DMS153 treated with DMSO at 0.1 percent for 48 hours (cell line): Measurements from ENCODE around the gene KLHL29.
"Not testable (repeated sequence)": the region's sequence is repeated elsewhere in the genome, so short reads cannot be mapped to it uniquely, and the experiment has no call there.

Experiments used
- DNase-seq: peaks from one replicate; lab custom pipeline; 2025; ENCODE audit not compliant: unreplicated experiment; lab: John Stamatoyannopoulos, UW

KLHL29 gene

DNA sequence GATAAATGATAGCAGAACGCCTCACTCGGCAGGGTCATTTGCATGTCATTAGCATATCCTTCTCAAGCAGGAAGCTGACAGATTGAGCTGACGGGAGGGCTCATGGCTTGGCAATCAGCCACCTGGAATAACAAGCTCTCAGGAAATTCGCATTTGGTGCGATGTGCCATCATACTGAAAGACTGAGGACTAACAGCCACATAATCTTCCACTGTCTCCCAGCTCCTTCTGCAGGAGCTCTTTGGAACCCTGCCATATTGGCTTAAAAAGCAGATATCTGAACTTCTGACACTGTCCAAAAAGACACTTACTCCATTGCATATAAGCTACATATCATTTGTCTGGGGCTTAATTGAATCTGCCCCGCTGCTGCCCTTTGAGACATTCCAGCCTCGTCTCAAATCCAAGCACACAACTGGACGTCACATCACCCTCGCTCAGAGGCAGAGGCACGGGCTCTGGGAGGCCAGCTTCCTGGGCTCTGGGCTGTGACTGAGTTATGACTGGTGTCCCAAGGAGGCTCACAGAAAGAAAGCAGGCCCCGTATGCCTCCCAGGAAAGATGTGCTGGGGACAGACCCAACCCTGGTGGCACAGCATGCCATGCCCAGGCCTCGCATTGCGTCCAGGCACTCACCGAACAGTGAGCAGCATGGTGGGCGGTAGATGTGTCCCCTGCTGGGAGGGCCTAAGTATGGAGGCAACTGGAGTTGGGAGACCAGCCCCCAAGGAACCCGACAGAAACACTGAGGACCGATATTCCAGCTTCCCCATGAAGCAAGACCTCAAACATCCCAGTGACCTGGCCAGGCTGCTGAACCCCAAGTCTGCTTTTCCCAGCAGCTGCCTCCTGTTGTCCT lies 314.0 kb downstream of the KLHL29 start:
- DNase-seq = no peak

DNA sequence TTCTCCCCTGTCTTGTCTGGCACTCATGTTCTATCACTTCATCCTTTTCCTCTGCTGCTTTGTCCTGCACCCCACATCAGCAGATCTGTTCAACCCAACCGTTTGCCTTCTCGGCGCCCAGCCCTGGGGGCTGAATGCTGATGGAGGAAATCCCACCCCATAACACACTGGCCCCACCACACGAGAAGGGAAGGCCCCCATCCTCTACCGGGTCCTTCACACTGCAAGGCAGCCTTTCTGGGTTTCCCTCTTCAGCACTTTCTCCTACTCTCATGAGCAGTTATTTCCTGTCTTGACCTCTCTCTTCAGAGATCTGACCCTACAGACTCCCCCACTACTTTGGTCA lies 314.6 kb downstream of the KLHL29 start:
- DNase-seq = no peak

DNA sequence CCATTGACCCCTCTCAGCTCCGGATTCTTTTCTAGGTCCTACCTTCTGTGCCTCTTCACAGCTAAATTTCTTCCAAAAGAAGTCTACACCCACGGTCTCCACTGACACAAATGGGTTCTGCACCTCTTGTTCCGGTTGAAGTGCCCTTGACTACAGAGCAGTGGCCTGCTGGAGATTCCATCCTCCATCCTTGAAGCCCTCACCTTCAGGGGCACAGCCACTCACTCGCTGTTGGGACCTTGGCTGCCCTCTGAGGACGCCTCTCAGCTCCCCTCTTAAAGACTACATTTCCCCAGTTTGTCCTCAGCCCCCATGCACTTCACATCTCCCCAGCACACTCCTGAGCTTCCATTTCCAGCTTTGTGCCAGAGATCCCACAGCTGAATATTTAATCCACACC lies 315.6 kb downstream of the KLHL29 start:
- no peak for DNase-seq

DNA sequence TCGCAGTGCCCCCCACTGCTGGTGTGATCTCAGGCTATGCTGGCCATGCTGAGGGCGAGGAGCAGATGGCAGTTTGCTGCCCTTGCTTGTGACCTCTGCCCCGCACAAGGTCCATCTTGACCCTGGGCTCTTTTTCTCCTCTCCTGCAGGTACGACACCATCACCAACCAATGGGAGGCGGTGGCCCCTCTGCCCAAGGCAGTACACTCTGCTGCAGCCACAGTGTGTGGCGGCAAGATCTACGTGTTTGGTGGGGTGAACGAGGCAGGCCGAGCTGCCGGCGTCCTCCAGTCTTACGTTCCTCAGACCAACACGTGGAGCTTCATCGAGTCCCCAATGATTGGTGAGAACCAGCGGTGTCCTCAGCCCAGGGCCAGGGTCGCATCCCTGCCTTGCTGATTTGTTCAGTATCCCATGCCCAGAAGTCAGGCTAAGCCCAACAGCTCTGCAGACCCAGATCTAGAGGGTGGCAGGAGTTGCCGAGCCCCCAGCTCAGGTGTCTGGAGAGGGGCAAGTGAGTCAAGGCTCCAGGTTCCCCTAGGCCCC lies 318.1 kb downstream of the KLHL29 start:
- no peak for DNase-seq

DNA sequence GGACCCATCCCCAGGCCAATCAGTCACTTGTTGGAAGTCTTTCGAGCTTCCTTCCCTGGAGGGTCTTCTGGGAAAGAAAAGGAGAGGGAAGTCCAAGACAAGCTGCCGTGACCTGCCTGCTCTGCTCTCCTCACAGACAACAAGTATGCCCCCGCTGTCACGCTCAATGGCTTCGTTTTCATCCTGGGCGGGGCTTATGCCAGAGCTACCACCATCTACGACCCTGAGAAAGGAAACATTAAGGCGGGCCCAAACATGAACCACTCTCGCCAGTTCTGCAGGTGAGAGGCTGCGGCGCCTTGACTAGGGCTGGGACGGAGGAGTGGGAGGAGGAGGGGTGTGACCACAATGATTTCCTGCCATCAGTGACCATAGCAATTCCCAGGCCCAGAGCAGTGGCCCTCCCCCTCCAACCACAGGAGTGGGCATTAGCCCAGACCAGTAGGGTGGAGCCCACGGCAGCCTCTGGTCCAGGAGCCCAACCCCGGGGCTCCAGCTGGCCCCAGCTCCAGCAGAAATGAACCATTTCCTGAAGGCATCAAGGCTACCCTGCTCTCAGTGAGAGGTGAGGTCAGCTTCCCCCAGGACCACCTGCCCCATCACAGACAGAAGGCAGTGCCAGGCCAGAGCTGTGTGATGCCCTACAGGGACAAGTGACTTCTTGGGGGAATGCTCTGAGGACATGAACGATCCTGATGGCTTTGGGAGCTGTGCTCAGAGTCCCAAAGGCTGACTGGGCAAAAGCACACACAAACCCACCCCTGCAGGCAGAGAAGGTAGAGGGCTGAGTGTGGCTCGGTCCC lies 318.8 kb downstream of the KLHL29 start:
- DNase-seq = no peak

DNA sequence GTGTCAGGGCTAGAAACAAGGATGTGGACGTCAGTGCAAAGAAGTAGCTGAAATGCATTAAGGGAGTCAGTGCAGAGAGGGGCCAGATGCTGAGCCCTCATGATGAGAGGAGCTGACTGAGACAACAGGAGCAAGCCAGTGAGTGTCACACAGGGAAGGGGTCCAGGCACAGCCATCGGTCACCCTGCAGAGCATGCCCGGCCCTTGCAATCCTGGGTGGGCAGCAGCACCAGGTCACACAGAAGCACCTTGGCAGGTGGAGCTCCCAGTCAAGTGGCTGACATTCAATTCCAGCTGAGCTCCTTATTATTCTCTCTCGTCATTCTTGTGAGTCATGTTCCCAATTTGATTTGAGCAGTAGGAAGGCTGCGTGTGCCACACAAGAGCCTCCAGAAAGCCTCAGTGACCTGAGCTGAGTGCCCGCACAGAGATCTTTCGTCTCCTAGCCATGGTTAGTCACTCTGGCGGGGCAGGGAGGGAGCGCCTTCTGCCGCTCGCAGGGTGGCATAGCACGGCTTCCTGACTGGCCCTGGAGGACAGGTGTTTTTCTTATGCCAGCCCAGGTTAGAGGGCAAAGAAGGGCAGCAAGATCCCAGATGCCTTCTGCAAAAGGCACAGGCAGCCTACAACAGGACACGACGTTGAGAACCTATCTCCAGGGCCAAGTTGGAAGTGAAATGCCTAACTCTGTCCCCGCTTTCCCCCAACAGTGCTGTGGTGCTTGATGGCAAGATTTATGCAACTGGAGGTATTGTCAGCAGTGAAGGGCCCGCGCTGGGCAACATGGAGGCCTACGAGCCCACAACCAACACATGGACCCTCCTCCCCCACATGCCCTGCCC lies 321.0 kb downstream of the KLHL29 start:
- DNase-seq = no peak

DNA sequence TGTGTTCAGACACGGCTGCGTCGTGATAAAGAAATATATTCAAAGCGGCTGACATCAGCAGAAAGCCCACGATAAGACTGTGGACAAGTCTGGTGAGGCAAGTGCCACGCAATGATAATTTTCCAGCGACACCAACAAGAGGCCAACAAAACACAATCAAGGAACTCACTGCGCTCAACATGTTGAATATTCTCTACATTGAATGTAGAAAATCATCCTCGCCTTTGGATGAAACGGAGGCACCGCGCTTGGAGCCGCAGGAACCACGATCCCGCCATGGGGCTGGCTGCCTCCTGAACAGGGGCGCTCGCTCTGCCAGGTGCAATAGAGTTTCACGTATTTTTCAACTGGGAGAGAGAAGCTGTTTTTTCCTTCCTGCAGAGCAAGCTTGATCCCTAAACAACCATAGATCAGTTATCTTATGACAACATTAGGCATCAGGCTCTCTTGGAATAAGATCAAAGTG lies 321.7 kb downstream of the KLHL29 start:
- DNase-seq = no peak

DNA sequence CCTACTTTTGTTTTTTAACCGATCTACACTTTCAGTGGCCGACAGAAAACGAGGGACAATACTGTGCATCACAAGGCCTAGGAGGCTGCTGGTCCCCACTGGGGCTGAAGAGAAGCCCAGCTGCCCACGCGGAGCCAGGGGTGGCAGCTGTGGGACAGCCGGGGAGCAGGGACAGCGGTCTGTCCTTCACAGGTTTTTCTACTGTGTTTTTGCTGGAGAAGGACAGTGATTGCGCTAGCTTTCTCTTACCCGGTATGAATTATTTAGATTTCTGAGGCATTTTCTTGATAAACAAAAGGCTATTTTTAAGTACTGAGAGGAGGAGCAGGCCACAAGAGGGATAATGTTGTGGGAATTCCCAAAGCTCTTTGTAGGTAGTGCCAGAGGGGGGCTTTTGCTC lies 322.1 kb downstream of the KLHL29 start:
- DNase-seq = no peak

DNA sequence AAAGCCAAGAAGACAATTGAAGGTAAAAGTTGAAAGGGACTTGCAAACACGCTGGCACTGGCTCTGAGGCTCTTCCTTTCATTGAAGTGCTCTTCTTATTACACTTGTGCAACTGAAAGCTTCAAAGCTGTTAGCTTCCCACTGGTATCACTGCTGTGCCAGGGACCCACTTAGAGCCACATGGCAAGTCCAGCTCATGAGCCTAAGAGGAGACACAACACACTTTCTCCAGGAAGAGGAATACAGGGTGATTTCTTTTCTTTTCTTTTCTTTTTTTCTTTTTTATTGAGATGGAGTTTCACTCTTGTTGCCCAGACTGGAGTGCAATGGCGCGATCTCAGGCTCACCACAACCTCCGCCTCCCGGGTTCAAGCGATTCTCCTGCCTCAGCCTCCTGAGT lies 323.8 kb downstream of the KLHL29 start:
- DNase-seq = no peak

DNA sequence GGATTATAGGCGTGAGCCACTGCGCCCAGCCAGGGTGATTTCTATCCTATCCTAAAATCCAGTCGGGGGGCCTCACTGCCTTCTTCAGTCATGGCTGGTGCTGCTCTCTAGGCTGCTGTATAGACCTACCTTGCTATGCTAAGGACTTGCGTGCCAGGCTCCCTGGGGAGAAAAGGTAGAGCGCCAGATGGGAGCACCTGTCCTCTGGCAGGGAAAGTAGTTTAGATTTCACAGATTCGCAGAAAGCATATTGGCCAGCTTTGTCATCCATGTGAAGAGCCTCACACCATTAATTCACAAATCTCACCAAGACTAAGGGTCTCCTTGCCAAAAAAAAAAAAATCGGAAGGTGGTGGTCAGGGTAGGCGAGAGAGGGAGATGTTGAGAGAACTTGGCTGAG lies 324.3 kb downstream of the KLHL29 start:
- DNase-seq = no peak

DNA sequence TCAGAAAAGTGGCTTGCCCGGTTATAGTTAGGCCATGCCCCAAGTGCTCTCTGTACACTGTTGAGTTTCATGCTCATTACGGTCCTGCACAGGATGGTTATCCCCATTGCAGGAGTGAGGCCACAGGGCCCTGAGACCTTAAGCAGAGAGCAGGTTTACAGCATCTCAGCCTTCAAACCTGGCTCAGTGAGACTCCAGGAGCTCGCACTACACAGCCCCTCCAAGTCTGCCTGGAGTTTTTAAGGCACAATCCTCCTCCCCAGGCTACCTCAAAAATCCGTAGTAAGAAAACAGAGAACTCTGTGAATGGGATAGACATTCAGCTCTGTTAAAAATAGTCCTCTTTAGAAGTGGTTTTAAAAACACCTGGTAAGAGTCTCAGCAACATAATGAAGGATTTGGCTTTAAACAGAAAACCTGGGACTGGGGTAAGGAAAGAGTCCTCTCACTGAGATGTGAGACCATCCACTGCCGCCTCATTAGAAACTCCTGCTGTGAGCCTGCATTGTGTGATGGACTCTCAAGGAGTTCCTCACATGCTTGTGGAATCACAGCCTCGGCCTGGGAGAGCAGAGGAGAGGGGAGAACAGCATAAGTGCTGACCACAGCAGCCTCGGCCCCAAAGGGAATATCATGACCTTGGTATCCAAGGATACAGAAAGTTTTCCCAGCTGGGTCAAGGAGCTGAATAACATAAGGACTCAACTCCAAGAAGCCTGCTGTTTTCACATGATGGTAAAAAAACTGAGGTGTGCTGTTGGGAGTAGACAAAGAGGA lies 327.2 kb downstream of the KLHL29 start:
- DNase-seq = no peak

DNA sequence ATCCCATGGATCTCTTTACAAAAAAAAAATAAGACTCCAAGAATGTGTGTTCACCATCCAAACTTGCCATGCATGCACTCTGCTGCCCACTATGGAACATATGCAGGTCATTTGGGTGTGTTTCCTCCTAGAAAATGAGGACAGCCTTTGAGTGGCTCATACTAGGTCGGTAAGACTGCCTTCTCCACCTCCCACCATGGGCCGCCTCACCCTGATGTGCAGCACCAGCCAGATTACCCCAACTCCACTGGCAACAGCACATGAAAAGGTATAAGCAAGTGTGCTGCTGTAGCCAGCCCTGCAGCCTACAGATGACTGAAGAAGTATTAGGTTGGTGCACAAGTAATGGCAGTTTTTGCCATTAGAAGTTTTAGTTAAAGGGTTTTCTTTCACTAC lies 327.8 kb downstream of the KLHL29 start:
- DNase-seq = no peak

DNA sequence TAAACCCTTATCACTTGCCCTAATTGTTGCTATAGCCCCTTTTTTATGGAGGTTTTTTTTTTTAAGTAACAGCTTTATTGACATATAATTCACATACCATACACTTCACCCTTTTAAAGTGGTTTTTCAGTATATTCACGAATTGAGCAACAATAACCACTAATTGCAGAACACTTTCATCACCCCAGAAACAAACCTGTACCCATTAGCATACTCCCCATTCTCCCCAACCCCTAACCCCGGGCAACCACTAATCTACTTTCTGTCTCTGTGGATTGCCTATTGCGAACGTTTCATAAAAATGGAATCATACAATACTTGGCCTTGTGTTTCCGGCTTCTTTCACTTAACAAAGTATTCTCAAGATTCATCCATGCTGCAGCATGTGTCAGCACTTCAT lies 328.4 kb downstream of the KLHL29 start:
- DNase-seq = no peak

DNA sequence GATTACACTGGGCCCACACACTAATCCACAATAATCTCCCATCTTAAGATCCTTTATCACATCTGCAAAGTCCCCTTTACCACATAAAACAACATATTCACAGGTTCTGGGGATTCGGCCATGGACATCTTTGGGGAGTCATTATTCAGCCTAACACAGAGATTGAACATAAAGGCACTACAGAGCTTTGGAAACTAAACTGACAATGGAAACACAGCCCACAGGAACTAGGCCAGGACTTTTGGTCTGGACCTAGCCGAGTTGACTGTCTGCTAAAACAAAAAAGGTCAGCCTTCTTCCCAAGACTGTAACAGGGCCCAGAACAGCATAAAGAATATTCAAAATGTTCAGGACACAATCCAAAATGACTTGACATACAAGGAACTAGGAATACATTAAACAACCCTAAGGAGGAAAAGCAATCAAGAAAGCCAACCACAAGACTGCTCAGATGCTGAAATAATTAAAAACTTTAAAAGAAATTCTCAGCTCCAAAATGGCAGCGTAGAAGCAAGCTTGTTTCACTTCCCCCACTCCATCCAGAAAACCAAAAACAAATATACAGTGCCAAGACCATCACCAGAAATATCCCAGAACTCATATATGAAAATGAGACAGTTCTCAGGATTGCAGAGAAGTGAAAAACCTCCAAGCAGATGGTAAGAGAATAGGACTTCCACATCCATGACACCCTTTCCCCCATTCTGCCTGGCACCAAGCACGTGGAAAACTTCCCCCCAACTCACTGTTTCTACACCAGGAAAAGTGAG lies 334.1 kb downstream of the KLHL29 start:
- DNase-seq = no peak

DNA sequence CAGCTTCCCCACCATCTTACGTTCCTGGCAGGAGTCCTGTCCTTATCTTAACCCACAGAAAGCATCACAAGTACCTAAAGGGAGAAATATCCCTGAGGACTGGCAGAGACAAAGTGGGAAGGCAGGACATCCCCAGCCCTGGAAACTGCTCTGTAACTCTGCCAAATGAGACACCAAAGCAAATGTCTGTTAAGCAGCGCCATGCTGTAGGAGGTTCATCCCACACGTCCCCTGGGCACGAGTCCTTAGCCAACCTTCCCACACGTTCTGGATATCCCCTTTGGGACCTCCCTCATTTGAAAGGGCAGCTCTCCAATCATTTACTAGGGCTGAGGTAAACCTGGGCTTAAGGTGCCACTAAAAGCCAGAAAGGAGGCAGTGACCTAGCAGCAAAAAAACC lies 334.7 kb downstream of the KLHL29 start:
- no peak for DNase-seq

DNA sequence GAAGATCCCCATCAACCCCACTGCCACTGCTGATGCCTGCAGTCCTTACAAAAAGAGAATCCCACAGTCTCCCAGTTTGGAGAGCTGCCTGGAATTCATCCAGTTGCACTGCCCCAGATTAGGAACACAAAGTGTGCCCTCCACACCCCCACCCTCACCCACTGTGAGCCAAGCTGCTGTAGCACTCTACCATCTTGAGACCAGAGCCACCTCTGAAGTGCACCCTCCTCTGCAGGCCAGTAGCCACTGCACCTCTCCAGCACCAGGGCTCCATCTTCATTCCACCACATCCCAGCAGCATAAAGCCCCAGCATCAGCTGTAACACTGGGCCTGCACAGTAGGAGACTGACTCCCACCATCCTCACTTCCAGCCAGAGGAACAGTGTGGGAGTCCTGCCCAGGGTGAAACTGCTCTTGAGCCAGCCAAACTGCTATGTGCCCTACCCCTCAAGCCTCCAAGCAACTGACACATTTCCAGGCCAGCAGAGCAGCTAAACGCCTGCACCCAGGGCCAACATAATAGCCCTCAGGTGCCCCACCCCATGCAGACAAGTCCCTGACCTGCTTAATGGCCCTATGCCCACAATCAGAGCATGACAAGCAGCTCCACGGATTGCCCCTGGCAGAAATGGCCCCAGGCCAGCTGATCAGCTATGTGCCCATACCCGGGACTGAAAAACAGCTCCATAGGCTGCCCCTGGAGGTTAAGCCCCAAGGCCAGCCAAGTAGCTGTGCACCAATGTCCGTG lies 335.9 kb downstream of the KLHL29 start:
- no peak for DNase-seq

DNA sequence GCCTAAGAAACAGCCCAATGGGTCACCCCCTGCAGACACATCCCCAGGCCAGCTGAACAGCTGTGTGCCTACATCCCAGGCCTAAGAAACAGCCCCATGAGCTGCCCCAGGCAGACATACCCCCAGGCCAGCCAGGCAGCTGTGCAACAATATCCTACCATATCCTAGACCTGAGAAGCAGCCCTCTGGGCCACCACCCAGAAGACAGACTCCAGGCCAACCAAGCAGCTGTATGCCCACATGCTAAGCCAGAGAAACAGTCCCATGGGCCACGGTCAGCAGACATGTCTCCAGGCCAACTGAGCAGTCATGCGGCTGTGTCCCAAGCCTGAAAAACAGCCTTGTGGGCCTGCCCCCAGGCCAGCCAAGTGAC lies 336.5 kb downstream of the KLHL29 start:
- no peak for DNase-seq

DNA sequence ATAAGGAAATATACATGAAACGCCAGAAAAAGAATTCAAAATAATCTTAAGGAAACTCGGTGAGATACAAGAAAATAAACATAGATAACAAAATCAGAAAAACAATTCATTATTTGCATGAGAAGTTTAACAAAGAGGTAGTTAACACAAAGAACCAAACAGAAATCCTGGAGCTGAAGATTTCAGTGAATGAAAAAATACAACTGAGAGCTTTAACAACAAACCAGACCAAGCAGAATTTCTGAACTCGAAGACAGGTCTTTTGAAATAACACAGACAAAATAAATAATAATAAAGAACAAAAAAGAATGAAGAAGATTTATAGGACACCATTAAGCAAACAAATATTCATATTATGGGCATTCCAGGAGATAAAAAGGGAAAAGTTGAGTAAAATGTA lies 337.3 kb downstream of the KLHL29 start:
- no peak for DNase-seq

DNA sequence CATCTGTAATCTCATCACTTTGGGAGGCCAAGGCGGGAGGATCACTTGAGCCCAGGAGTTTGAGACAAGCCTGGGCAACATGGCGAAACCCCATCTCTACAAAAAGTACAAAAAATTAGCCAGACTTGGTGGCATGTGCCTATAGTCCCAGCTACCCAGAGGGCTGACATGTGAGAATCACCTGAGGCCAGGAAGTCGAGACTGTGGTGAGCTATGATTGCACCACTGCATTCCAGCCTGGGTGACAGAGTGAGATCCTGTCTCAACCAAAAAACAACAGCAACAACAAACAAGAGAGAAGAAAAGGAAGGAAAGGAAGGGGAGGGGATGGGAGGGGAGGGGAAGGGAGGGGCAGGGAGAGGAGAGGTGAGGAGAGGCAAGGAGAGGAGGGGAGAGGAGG lies 338.1 kb downstream of the KLHL29 start:
- not testable (repeated sequence) for DNase-seq
